ENCODE results near the gene TOLLIP.

DNA sequence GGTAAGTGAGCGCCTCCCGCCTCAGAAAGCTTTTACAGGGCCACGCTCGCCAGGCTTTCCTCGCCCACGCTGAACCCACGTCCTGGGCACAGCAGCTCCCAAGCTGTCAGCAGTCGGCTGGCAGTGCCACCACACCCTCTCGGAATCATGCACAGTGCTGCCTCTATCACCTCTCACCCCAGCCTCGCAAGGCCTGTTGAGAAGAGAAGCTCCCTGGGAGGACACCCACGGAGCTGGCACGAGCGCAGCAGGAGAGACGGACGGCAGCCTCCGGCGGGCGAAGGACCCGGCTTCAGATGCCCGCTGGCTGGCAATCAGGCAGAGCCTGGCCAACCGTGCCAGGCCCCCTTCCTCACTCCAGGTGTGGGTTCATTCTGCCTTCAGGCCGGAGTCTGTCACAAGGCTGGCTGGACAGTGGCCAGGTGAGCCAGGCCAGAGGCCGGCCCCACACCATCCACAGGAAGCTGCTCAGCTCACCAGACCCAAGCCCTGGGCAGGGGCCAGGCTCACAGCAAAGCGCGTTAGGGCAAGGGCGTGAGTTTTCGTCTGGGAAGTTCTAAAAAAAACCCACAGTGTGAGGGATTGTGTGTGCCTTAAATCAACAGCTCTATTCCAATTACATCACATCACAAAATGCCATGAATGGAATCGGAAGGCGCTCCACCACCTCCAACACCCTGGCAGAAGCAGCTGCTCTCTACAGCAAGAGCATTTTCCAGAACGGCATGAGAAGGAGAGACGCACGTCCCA lies 33.2 kb downstream of the TOLLIP start:
- TF ChIP-seq, protein P1, sequence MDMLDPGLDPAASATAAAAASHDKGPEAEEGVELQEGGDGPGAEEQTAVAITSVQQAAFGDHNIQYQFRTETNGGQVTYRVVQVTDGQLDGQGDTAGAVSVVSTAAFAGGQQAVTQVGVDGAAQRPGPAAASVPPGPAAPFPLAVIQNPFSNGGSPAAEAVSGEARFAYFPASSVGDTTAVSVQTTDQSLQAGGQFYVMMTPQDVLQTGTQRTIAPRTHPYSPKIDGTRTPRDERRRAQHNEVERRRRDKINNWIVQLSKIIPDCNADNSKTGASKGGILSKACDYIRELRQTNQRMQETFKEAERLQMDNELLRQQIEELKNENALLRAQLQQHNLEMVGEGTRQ (IDR thresholded peaks at IDR 0.05): no peak
- TF ChIP-seq, protein P2, sequence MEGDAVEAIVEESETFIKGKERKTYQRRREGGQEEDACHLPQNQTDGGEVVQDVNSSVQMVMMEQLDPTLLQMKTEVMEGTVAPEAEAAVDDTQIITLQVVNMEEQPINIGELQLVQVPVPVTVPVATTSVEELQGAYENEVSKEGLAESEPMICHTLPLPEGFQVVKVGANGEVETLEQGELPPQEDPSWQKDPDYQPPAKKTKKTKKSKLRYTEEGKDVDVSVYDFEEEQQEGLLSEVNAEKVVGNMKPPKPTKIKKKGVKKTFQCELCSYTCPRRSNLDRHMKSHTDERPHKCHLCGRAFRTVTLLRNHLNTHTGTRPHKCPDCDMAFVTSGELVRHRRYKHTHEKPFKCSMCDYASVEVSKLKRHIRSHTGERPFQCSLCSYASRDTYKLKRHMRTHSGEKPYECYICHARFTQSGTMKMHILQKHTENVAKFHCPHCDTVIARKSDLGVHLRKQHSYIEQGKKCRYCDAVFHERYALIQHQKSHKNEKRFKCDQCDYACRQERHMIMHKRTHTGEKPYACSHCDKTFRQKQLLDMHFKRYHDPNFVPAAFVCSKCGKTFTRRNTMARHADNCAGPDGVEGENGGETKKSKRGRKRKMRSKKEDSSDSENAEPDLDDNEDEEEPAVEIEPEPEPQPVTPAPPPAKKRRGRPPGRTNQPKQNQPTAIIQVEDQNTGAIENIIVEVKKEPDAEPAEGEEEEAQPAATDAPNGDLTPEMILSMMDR (IDR thresholded peaks at IDR 0.05): no peak
- TF ChIP-seq, protein P3, sequence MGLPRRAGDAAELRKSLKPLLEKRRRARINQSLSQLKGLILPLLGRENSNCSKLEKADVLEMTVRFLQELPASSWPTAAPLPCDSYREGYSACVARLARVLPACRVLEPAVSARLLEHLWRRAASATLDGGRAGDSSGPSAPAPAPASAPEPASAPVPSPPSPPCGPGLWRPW (IDR thresholded peaks at IDR 0.05): no peak
- TF ChIP-seq TFCP2L1 (CRISPR knock-in tag; IDR thresholded peaks at IDR 0.05) (no peak), KDM5A (IDR thresholded peaks at IDR 0.05) (no peak)

Measured in A549 (cell line).